IPS-18a (cell line): Measurements from ENCODE around the gene BRI3.

Source experiments
- H3K27ac ChIP-seq: one replicate; pipeline ENCODE4 v1.5.1; 2013; ENCODE audit warnings: low read length
- H3K27me3 ChIP-seq: one replicate; pipeline ENCODE4 v1.6.1; 2013; ENCODE audit warnings: mild to moderate bottlenecking, low read length; ENCODE audit not compliant: control insufficient read depth, insufficient read depth
- H3K36me3 ChIP-seq: one replicate; pipeline ENCODE4 v1.6.1; 2013; ENCODE audit warnings: low read depth, low read length; ENCODE audit not compliant: control insufficient read depth
- H3K4me1 ChIP-seq: one replicate; pipeline ENCODE4 v1.6.1; 2013; ENCODE audit warnings: low read depth, low read length; ENCODE audit not compliant: control insufficient read depth
- H3K4me3 ChIP-seq: one replicate; pipeline ENCODE4 v1.5.1; 2013; ENCODE audit warnings: low read length
- H3K9ac ChIP-seq: one replicate; pipeline ENCODE4 v1.6.1; 2013; ENCODE audit warnings: mild to moderate bottlenecking, low read length, moderate library complexity
- H3K9me3 ChIP-seq: one replicate; pipeline ENCODE4 v1.6.1; 2013; ENCODE audit warnings: low read depth, low read length; ENCODE audit not compliant: control insufficient read depth

The BRI3 gene

GRCh38 chr7:98291717-98292116 is 10.2 kb downstream of the BRI3 start:
- no peaks in the 10 kb centered on the region for H3K27me3 ChIP-seq
- peaks cover 11% of the 10 kb centered on the region for H3K4me1 ChIP-seq
- no peak overlapping the region for H3K27ac ChIP-seq
- H3K4me3 ChIP-seq = no peak overlapping the region
- peaks cover 27% of the 10 kb centered on the region for H3K36me3 ChIP-seq
- no peaks in the 10 kb centered on the region for H3K9me3 ChIP-seq
- no peak overlapping the region for H3K9ac ChIP-seq

- Histone ChIP-seq H3K9ac (no peak overlapping the region), H3K27me3 (no peaks in the 10 kb centered on the region), H3K27ac (no peak overlapping the region), H3K36me3 (peaks cover 27% of the 10 kb centered on the region), H3K4me3 (no peak overlapping the region), H3K9me3 (no peaks in the 10 kb centered on the region), H3K4me1 (peaks cover 5% of the 10 kb centered on the region)
Observed at GRCh38 chr7:98293265-98293664, 11.8 kb downstream of the BRI3 start.

- H3K9me3 ChIP-seq = no peaks in the 10 kb centered on the region
- H3K36me3 ChIP-seq = peaks cover 27% of the 10 kb centered on the region
- H3K4me3 ChIP-seq = no peak overlapping the region
- no peak overlapping the region for H3K27ac ChIP-seq
- no peaks in the 10 kb centered on the region for H3K27me3 ChIP-seq
- H3K4me1 ChIP-seq = peaks cover 5% of the 10 kb centered on the region
- H3K9ac ChIP-seq = no peak overlapping the region
Observed at GRCh38 chr7:98293746-98294145, 12.3 kb downstream of the BRI3 start.

GRCh38 chr7:98294326-98294725 is 12.8 kb downstream of the BRI3 start:
- Histone ChIP-seq H3K9me3 (no peaks in the 10 kb centered on the region), H3K36me3 (peaks cover 27% of the 10 kb centered on the region), H3K9ac (no peak overlapping the region), H3K27ac (no peak overlapping the region), H3K4me1 (peaks cover 5% of the 10 kb centered on the region), H3K27me3 (no peaks in the 10 kb centered on the region), H3K4me3 (no peak overlapping the region)

- no peak overlapping the region for H3K4me3 ChIP-seq
- peaks cover 27% of the 10 kb centered on the region for H3K36me3 ChIP-seq
- H3K9me3 ChIP-seq = no peaks in the 10 kb centered on the region
- no peaks in the 10 kb centered on the region for H3K27me3 ChIP-seq
- peaks cover 5% of the 10 kb centered on the region for H3K4me1 ChIP-seq
- H3K9ac ChIP-seq = no peak overlapping the region
- H3K27ac ChIP-seq = no peak overlapping the region
Observed at GRCh38 chr7:98294798-98295382, 13.4 kb downstream of the BRI3 start.

- H3K9ac ChIP-seq = no peak overlapping the region
- H3K9me3 ChIP-seq = no peaks in the 10 kb centered on the region
- H3K27ac ChIP-seq = no peak overlapping the region
- peaks cover 5% of the 10 kb centered on the region for H3K4me1 ChIP-seq
- no peak overlapping the region for H3K4me3 ChIP-seq
- H3K27me3 ChIP-seq = no peaks in the 10 kb centered on the region
- H3K36me3 ChIP-seq = peaks cover 27% of the 10 kb centered on the region
Observed at GRCh38 chr7:98295467-98296192, 14.1 kb downstream of the BRI3 start.

- Histone ChIP-seq H3K4me3 (no peak overlapping the region), H3K9me3 (no peaks in the 10 kb centered on the region), H3K27ac (no peak overlapping the region), H3K4me1 (peaks cover 3% of the 10 kb centered on the region), H3K9ac (no peak overlapping the region), H3K36me3 (peaks cover 26% of the 10 kb centered on the region), H3K27me3 (no peaks in the 10 kb centered on the region)
Observed at GRCh38 chr7:98296833-98297232, 15.3 kb downstream of the BRI3 start.

- peaks cover 3% of the 10 kb centered on the region for H3K4me1 ChIP-seq
- H3K9me3 ChIP-seq = no peaks in the 10 kb centered on the region
- H3K27ac ChIP-seq = no peak overlapping the region
- H3K9ac ChIP-seq = no peak overlapping the region
- no peak overlapping the region for H3K4me3 ChIP-seq
- H3K27me3 ChIP-seq = no peaks in the 10 kb centered on the region
- peaks cover 18% of the 10 kb centered on the region for H3K36me3 ChIP-seq
Observed at GRCh38 chr7:98297626-98298286, 16.3 kb downstream of the BRI3 start.

- H3K9ac ChIP-seq = no peak overlapping the region
- no peaks in the 10 kb centered on the region for H3K4me1 ChIP-seq
- no peak overlapping the region for H3K27ac ChIP-seq
- H3K27me3 ChIP-seq = no peaks in the 10 kb centered on the region
- no peak overlapping the region for H3K4me3 ChIP-seq
- H3K9me3 ChIP-seq = no peaks in the 10 kb centered on the region
- H3K36me3 ChIP-seq = peaks cover 9% of the 10 kb centered on the region
Observed at GRCh38 chr7:98300595-98301372, 19.3 kb downstream of the BRI3 start.

- Histone ChIP-seq H3K9ac (no peak overlapping the region), H3K27me3 (no peaks in the 10 kb centered on the region), H3K4me3 (no peak overlapping the region), H3K4me1 (no peaks in the 10 kb centered on the region), H3K36me3 (peaks cover 17% of the 10 kb centered on the region), H3K9me3 (no peaks in the 10 kb centered on the region), H3K27ac (no peak overlapping the region)
Observed at GRCh38 chr7:98301693-98302470, 20.4 kb downstream of the BRI3 start.
